ENCODE measurements around the gene DVL1. TPM values are rescaled to one million over a fixed set of nuclear protein-coding genes. Genes with fewer than 3 reads are reported as not detected.

The DVL1 gene
- total RNA-seq, 1 donor from 2014 or later: 55.0 TPM

GRCh38 chr1:1338278-1338677 lies 10.9 kb downstream of the DVL1 start:
- H3K79me2 ChIP-seq (ENCODE audit: insufficient read depth, low read length): peaks cover 23% of the 10 kb centered on the region
- H3K4me1 Mint-ChIP-seq (ENCODE audit: low read depth, unreplicated experiment): peaks cover 2% of the 10 kb centered on the region
- no peak for DNase-seq (ENCODE audit: low read depth)
- H4K20me1 ChIP-seq (ENCODE audit: insufficient read depth, low read length): peaks cover 44% of the 10 kb centered on the region
- no peaks in the 10 kb centered on the region for H3K9me3 Mint-ChIP-seq (ENCODE audit: unreplicated experiment)
- H3K9ac ChIP-seq (ENCODE audit: low read length): no peak overlapping the region
- no peak overlapping the region for H3K27ac ChIP-seq (ENCODE audit: low read depth, low read length)
- no peaks in the 10 kb centered on the region for H3K27me3 ChIP-seq (ENCODE audit: insufficient read depth, low read length)
- H3K4me2 ChIP-seq (ENCODE audit: low read length): no peak overlapping the region
- no peak overlapping the region for H2AFZ ChIP-seq (ENCODE audit: low read depth, low read length)
- no peak overlapping the region for H3K4me3 Mint-ChIP-seq (ENCODE audit: unreplicated experiment)
- no peaks in the 10 kb centered on the region for H3K9me3 ChIP-seq (ENCODE audit: insufficient read depth, low read depth, low read length)
- H3K4me1 ChIP-seq (ENCODE audit: insufficient read depth, low read length): peaks cover 3% of the 10 kb centered on the region
- TF ChIP-seq EZH2 (IDR thresholded peaks at IDR 0.05; ENCODE audit: insufficient read depth, low read length): no peak
- no peak for TF ChIP-seq CTCF (IDR thresholded peaks at IDR 0.05; ENCODE audit: insufficient read depth, low read depth, low read length)
- no peak for FAIRE-seq
- no peak overlapping the region for H3K4me3 ChIP-seq (ENCODE audit: insufficient read depth, low read depth, low read length)
- peaks cover 8% of the 10 kb centered on the region for H3K36me3 ChIP-seq (ENCODE audit: insufficient read depth, low read length)
- no peaks in the 10 kb centered on the region for H3K36me3 Mint-ChIP-seq (ENCODE audit: low read depth, unreplicated experiment)
- no peak overlapping the region for H3K27ac Mint-ChIP-seq (ENCODE audit: unreplicated experiment)
- H3K27me3 Mint-ChIP-seq (ENCODE audit: low read depth, unreplicated experiment): no peaks in the 10 kb centered on the region

GRCh38 chr1:1337793-1338147 lies 11.4 kb downstream of the DVL1 start:
- no peaks in the 10 kb centered on the region for H3K36me3 Mint-ChIP-seq (ENCODE audit: low read depth, unreplicated experiment)
- no peaks in the 10 kb centered on the region for H3K9me3 ChIP-seq (ENCODE audit: insufficient read depth, low read depth, low read length)
- peaks cover 18% of the 10 kb centered on the region for H3K79me2 ChIP-seq (ENCODE audit: insufficient read depth, low read length)
- H3K9me3 Mint-ChIP-seq (ENCODE audit: unreplicated experiment): no peaks in the 10 kb centered on the region
- no peak overlapping the region for H2AFZ ChIP-seq (ENCODE audit: low read depth, low read length)
- peaks cover 40% of the 10 kb centered on the region for H4K20me1 ChIP-seq (ENCODE audit: insufficient read depth, low read length)
- no peak overlapping the region for H3K9ac ChIP-seq (ENCODE audit: low read length)
- peaks cover 8% of the 10 kb centered on the region for H3K36me3 ChIP-seq (ENCODE audit: insufficient read depth, low read length)
- H3K27ac Mint-ChIP-seq (ENCODE audit: unreplicated experiment): no peak overlapping the region
- FAIRE-seq (no peak), DNase-seq (ENCODE audit: low read depth) (no peak)
- H3K27me3 Mint-ChIP-seq (ENCODE audit: low read depth, unreplicated experiment): no peaks in the 10 kb centered on the region
- peaks cover 2% of the 10 kb centered on the region for H3K4me1 Mint-ChIP-seq (ENCODE audit: low read depth, unreplicated experiment)
- TF ChIP-seq CTCF (IDR thresholded peaks at IDR 0.05; ENCODE audit: insufficient read depth, low read depth, low read length) (no peak), EZH2 (IDR thresholded peaks at IDR 0.05; ENCODE audit: insufficient read depth, low read length) (no peak)
- H3K4me3 Mint-ChIP-seq (ENCODE audit: unreplicated experiment): no peak overlapping the region
- H3K27me3 ChIP-seq (ENCODE audit: insufficient read depth, low read length): no peaks in the 10 kb centered on the region
- H3K4me2 ChIP-seq (ENCODE audit: low read length): no peak overlapping the region
- no peak overlapping the region for H3K4me3 ChIP-seq (ENCODE audit: insufficient read depth, low read depth, low read length)
- H3K27ac ChIP-seq (ENCODE audit: low read depth, low read length): no peak overlapping the region
- H3K4me1 ChIP-seq (ENCODE audit: insufficient read depth, low read length): peaks cover 3% of the 10 kb centered on the region

- TF ChIP-seq EZH2 (IDR thresholded peaks at IDR 0.05; ENCODE audit: insufficient read depth, low read length) (no peak), CTCF (IDR thresholded peaks at IDR 0.05; ENCODE audit: insufficient read depth, low read depth, low read length) (no peak)
- Histone ChIP-seq H3K4me3 (ENCODE audit: insufficient read depth, low read depth, low read length) (no peak overlapping the region), H3K4me2 (ENCODE audit: low read length) (no peak overlapping the region), H3K27me3 (ENCODE audit: insufficient read depth, low read length) (no peaks in the 10 kb centered on the region), H3K79me2 (ENCODE audit: insufficient read depth, low read length) (peaks cover 12% of the 10 kb centered on the region), H4K20me1 (ENCODE audit: insufficient read depth, low read length) (peaks cover 34% of the 10 kb centered on the region), H3K4me1 (ENCODE audit: insufficient read depth, low read length) (no peaks in the 10 kb centered on the region), H3K9ac (ENCODE audit: low read length) (no peak overlapping the region), H3K36me3 (ENCODE audit: insufficient read depth, low read length) (peaks cover 8% of the 10 kb centered on the region), H3K27ac (ENCODE audit: low read depth, low read length) (no peak overlapping the region), H2AFZ (ENCODE audit: low read depth, low read length) (no peak overlapping the region), H3K9me3 (ENCODE audit: insufficient read depth, low read depth, low read length) (no peaks in the 10 kb centered on the region)
- Mint-ChIP-seq H3K27ac (ENCODE audit: unreplicated experiment) (no peak overlapping the region), H3K36me3 (ENCODE audit: low read depth, unreplicated experiment) (no peaks in the 10 kb centered on the region), H3K4me3 (ENCODE audit: unreplicated experiment) (no peak overlapping the region), H3K4me1 (ENCODE audit: low read depth, unreplicated experiment) (peaks cover 2% of the 10 kb centered on the region), H3K9me3 (ENCODE audit: unreplicated experiment) (no peaks in the 10 kb centered on the region), H3K27me3 (ENCODE audit: low read depth, unreplicated experiment) (no peaks in the 10 kb centered on the region)
- FAIRE-seq (no peak), DNase-seq (ENCODE audit: low read depth) (no peak)
Measured at GRCh38 chr1:1336931-1337792, 12.1 kb downstream of the DVL1 start.
